ENCODE results near the gene TMPRSS7. TPM values are rescaled to one million over a fixed set of nuclear protein-coding genes. Genes with fewer than 3 reads are reported as not detected.

TMPRSS7 gene
- 0.11 and 0.12 TPM in 2 replicates for total RNA-seq

GRCh38 chr3:112034436-112034835, at the start of gene TMPRSS7:
Gene TMPRSS7 (plus strand): TSS chr3:112034736. CDS start chr3:112034846, 110 bp downstream.

GRCh38 chr3:111998636-111999483, 35.7 kb upstream of the TMPRSS7 start, which contains the start of gene TAGLN3:
Gene TAGLN3 (plus strand): TSS chr3:111998922. CDS start chr3:111999423, 501 bp downstream.

GRCh38 chr3:112086076-112086854, 51.7 kb downstream of the TMPRSS7 start, which contains the start of gene C3orf52:
Gene C3orf52 (plus strand): TSS chr3:112086389. CDS start chr3:112086408, 19 bp downstream.

Other genes with a start within 250 kb of the TMPRSS7 start
- gene PHLDB2, start 175.5 kb upstream of the TMPRSS7 start, total RNA-seq = 47.4 and 70.1 TPM in 2 replicates
- gene ABHD10, start 55.7 kb upstream of the TMPRSS7 start, total RNA-seq = 57.5 and 73.8 TPM in 2 replicates
- gene TAGLN3, start 35.8 kb upstream of the TMPRSS7 start, total RNA-seq = 9.2 and 29.5 TPM in 2 replicates
- 17.2 and 24.9 TPM in 2 replicates for gene C3orf52, start 51.7 kb downstream of the TMPRSS7 start, total RNA-seq
- not detected in 2 replicates for gene GCSAM, start 98.5 kb downstream of the TMPRSS7 start, total RNA-seq